Ishikawa (cell line): Measurements from ENCODE around the gene XIRP2.

Source experiments
- CEBPB ChIP-seq: IDR thresholded peaks from 2 replicates; pipeline ENCODE4 v1.6.1; 2012
- CREB1 ChIP-seq: IDR thresholded peaks from 2 replicates; pipeline ENCODE4 v1.6.1; 2012; ENCODE audit warnings: low read depth
- EGR1 ChIP-seq: IDR thresholded peaks from 2 replicates; pipeline ENCODE4 v1.6.1; 2012
- EP300 ChIP-seq: IDR thresholded peaks from 2 replicates; pipeline ENCODE4 v1.6.1; 2012; ENCODE audit warnings: borderline replicate concordance
- FOXM1 ChIP-seq: IDR thresholded peaks from 2 replicates; pipeline ENCODE4 v1.6.1; 2012; ENCODE audit warnings: low read depth, borderline replicate concordance
- MAX ChIP-seq: IDR thresholded peaks from 2 replicates; pipeline ENCODE4 v1.6.1; 2012
- NFIC ChIP-seq: IDR thresholded peaks from 2 replicates; pipeline ENCODE4 v1.6.1; 2012
- RAD21 ChIP-seq: IDR thresholded peaks from 2 replicates; pipeline ENCODE4 v1.6.1; 2012; ENCODE audit warnings: low read depth
- REST ChIP-seq: IDR thresholded peaks from 2 replicates; pipeline ENCODE4 v1.6.1; 2012; ENCODE audit warnings: low read depth, mild to moderate bottlenecking
- TAF1 ChIP-seq: IDR thresholded peaks from 2 replicates; pipeline ENCODE4 v1.6.1; 2012; ENCODE audit warnings: low read depth, mild to moderate bottlenecking
- TCF12 ChIP-seq: IDR thresholded peaks from 2 replicates; pipeline ENCODE4 v1.6.1; 2012; ENCODE audit warnings: low read depth
- TEAD4 ChIP-seq: IDR thresholded peaks from 2 replicates; pipeline ENCODE4 v1.6.1; 2012
- USF1 ChIP-seq: IDR thresholded peaks from 2 replicates; pipeline ENCODE4 v1.6.1; 2012
- YY1 ChIP-seq: IDR thresholded peaks from 2 replicates; pipeline ENCODE4 v1.6.1; 2012; ENCODE audit warnings: low read depth
- ZBTB7A ChIP-seq: IDR thresholded peaks from 2 replicates; pipeline ENCODE4 v1.6.1; 2012; ENCODE audit warnings: low read depth

XIRP2 gene

GRCh38 chr2:167215595-167215994, 327.3 kb downstream of the XIRP2 start:
- TF ChIP-seq EP300 (peak; percentile 68; the same call in 1 of the 2 replicates), TCF12 (peak; percentile 51), TEAD4 (peak; percentile 81), YY1 (no peak), NFIC (peak; percentile 75), REST (no peak), ZBTB7A (no peak)

DNA sequence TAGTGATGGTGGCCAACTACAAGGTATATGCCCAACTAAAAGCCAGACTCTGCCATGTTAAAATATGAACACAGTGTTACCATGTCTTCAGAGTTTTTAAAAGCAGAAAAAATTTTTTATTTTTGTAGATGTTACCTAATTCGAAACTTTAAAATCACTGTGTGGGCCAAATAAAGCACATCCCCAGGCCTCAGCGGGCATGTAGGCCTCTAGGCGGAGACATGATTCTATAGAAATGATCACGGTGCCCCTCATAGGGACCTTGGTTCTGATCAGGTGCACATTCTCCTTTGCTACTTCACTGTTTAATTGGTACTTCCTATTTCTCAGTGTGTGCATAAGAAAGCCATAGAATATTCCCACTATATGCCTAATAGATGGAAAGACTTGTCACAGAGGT, 349.2 kb downstream of the XIRP2 start:
- TF ChIP-seq YY1 (no peak), RAD21 (peak; percentile 4; the same call in 1 of the 2 replicates)

DNA sequence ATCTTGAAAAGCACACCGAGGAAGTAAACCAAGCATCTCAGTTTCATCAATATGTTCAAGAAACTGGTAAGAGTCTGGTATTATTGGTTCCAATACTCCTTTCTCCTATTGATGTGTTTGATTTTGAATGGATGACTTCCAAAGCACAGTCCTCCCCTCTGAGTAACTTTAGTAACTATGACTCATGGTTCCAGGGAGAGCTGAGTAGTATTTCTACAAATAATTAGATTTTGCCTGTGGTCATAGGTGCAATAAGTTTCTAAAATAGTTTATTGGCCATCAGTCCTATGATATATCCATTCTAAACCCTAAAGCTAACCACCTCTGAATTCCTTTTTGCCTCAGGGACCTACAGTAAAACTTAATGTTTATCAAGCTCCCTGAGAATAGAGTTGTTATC, 352.4 kb downstream of the XIRP2 start:
- TF ChIP-seq CREB1 (no peak), CEBPB (no peak), REST (no peak), ZBTB7A (no peak), RAD21 (no peak), TEAD4 (no peak), NFIC (no peak), MAX (no peak), FOXM1 (no peak), YY1 (no peak), TCF12 (no peak)

- no peak for TF ChIP-seq EP300
- no peak for TF ChIP-seq NFIC
- no peak for TF ChIP-seq RAD21
- TF ChIP-seq TAF1: no peak
- no peak for TF ChIP-seq YY1
- TF ChIP-seq CEBPB: no peak
- TF ChIP-seq EGR1: no peak
- no peak for TF ChIP-seq FOXM1
Observed at GRCh38 chr2:167249197-167249596, 360.9 kb downstream of the XIRP2 start.

DNA sequence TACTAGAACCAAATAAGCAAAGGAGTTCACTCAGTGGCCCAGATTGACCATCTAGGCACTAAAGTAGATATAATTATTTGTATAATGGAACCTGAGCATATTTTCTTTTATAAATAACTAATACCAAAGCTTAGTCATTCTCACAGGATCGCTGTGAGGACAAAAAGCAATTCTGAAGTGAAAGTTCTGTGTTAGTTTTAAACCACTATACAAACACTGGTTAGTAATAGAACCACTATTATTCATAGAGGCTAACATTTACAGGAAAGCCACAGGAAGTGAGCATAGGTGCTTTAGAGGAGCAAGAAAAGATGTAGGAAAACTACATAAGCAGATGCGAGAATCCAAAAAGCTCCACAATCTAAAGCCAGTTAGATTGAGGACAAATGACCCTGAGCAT, 364.7 kb downstream of the XIRP2 start:
- TF ChIP-seq FOXM1: no peak
- TF ChIP-seq CREB1: no peak
- TF ChIP-seq REST: no peak
- no peak for TF ChIP-seq NFIC
- TF ChIP-seq EGR1: no peak
- TF ChIP-seq CEBPB: no peak

DNA sequence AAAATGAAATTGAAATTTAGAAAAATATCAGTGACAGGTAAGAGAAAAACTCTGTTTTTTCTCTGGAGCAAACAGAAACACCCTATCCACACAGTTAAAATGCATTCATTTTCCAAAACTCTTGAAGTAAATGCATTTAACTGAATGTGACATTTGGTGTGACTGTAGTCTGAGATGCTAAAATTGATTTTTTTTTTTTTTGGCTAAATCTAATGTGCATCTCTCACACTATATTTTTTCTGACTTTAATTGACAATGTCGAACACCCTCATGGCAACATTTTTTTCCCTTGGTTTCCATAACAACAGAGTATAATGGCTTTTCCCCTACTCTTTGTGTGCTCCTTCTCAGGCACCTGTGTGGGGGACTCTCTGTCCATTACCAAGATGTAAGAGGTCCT, 366.4 kb downstream of the XIRP2 start:
- no peak for TF ChIP-seq USF1
- TF ChIP-seq REST: no peak
- TF ChIP-seq FOXM1: no peak
- no peak for TF ChIP-seq CREB1
- no peak for TF ChIP-seq YY1
- no peak for TF ChIP-seq RAD21
- TF ChIP-seq TEAD4: no peak
- no peak for TF ChIP-seq NFIC
- no peak for TF ChIP-seq EP300
- no peak for TF ChIP-seq TAF1
- TF ChIP-seq CEBPB: no peak
